HG02623 (cell line): ENCODE data around the gene RAB6B.

Source experiments
- ATAC-seq: cut with Tn5 transposase; IDR thresholded peaks from one replicate; pipeline ENCODE4 v1.9.1; 2021; ENCODE audit warnings: moderate library complexity; ENCODE audit not compliant: unreplicated experiment

RAB6B gene

DNA sequence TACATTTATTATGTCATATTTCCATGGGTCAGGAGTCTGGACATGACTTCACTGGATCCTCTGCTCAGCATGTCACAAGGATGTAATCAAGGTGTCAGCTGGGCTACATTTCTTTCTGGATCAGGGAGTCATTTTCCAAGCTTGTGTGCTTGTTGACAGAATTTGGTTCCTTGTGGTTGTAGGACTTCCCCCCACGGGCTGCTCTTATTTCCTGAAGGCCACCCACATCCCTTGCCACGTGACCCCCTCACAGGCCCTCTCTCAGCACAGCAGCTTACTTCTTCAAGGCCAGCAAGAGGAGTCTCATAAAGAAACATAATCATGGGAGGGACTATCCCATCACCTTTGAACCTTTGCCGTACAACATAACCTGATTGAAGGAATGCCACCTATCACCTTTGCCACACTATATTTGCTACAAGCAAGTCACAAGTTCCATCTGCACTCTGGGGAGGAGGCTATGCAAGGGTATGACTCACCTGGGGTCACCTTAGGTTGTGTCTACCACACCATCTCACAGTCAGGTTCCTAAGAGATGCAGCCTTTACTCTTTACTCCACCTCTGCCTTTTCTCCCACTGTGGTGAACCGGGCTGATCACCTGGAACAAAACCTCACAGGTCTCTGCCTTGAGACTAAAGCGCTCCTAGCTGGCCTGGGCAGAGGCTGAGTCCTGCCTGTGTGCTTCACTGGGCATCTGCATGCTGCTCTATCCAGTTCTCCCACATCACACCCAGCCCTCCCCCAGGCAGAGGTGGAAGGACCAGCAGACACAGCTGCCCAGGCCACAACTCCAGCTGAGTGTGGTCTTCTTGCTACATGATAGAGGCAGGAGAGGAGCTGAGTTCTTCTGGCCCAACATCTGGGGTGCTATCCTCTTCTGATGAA lies 13.5 kb downstream of the RAB6B start:
- ATAC-seq = no peak

DNA sequence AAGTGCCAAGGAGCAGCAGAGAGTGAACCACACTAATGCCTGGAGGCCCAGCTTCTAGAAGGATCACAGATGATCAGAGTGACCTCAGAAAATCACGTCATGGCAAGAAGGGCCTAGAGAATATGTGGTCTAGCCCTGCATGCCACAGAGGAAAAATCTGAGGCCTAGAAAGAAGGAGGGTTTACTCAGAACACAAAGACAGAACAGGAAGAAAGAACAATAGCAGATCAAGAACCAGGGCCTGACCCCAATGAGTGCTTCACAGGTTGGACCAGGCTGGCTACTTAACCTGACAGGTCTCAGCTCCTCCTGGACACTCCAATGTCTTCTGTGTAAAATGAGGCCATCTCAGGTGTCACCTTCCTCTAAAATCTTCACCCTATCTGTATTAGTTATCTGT lies 14.2 kb downstream of the RAB6B start:
- ATAC-seq = no peak

DNA sequence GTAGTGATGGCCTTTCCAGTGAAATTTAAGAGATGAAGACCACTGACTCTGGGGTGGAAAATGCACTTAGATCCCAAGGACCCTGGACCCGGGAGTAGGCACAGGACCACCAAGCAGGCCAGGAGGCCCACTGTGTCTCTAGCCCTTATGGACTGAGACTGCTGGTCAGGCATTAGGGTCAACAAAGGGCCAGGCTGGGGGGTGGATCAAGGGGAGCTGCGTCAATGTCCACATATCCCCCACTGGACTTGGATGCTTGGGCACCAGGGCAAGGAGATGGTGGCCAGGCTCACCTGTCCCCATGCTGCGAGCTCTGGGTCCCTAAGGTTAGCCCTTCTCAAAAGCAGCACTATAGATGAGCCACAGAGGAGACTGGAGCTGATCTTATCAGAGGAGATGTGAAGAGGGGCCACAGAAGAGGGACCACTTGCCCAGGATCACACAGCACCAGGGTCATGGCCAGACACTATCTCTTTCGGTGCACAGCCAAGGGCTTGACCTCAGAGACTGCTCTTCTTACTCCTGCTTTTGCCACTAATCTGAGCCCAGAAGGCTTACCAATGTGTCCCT lies 14.7 kb downstream of the RAB6B start:
- ATAC-seq = no peak

GRCh38 chr3:133880287-133880686 lies 15.4 kb downstream of the RAB6B start:
- ATAC-seq = no peak

DNA sequence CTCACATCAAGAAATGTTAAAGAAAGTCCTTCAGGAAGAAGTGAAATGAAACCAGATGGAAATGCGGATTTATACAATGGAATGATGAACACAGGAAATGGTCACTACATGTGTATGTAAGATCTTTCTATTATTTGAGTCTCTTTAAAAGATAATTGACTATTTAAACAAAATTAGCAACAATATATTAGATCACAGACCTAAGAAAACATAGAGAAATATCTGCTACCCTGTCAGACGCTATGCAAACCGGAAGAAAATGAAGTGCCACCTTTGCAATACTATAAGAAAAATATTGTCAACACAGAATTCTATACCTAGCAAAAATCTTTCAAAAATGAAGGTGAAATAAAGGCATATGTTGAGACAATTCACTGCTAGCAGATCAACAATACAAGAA lies 17.2 kb downstream of the RAB6B start:
- ATAC-seq = no peak

DNA sequence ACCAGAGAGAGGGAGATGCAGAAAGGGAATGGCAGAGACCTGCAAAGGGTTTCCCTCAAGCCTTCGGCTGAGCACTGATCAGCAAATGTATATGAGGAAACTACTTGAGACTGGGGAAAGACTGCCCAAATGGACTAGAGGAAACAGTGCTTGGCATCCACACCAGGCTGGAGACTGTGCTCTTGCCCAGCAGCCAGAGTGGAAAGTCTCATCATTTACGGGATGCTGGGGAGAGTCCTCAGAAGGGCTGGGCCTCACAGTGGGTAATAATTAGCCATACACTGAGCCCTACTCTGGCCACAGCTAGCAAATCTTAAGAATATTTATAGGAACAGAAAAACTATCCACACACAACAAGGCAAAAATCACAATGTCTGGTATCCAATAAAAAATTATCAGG lies 18.5 kb downstream of the RAB6B start:
- ATAC-seq = no peak

- no peak for ATAC-seq
Measured at GRCh38 chr3:133874761-133875438, 20.8 kb downstream of the RAB6B start.

GRCh38 chr3:133874344-133874743 lies 21.3 kb downstream of the RAB6B start:
- no peak for ATAC-seq

- ATAC-seq = no peak
Measured at GRCh38 chr3:133872781-133873180, 22.9 kb downstream of the RAB6B start.

DNA sequence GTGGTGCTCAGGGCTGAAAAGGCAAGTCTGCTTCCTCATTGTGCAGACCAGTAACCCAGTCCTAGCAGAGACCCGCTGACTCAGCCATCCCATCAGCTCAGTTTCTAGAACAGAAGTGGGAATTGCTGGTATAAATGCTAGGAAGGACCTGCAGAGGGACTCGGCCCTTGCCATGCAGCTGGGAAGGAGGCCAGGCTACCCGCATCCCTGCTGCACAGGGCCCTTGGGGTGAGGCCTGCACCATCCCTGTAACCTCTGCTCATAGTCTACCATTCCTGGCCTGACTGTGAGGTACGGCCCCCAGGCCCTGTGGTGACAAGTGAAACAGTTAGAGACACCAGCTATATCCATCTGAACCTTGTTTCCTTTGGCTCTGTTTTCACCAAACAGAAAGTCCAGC lies 23.5 kb downstream of the RAB6B start:
- no peak for ATAC-seq

- no peak for ATAC-seq
Measured at GRCh38 chr3:133871368-133872090, 24.2 kb downstream of the RAB6B start.

GRCh38 chr3:133870822-133871221 lies 24.9 kb downstream of the RAB6B start:
- ATAC-seq = no peak

DNA sequence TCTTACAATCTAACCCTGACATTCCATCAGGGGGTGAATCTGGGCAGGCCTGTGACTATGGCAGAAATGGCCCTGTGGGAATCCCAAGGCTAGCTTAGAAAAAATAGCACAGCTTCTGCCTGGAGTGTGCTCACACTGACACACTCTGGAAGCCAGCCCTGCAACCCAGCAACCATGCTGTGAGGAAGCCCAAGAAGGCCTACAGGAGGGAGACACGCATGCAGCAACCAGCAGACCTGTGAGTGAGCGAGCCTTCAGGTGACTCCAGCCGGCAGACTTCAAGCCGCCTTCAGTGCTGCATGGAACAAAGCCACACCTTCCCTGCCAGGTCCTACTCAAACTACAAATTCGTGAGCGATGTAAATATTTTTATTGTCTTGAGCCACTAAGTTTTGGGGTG lies 26.1 kb downstream of the RAB6B start:
- ATAC-seq = no peak

DNA sequence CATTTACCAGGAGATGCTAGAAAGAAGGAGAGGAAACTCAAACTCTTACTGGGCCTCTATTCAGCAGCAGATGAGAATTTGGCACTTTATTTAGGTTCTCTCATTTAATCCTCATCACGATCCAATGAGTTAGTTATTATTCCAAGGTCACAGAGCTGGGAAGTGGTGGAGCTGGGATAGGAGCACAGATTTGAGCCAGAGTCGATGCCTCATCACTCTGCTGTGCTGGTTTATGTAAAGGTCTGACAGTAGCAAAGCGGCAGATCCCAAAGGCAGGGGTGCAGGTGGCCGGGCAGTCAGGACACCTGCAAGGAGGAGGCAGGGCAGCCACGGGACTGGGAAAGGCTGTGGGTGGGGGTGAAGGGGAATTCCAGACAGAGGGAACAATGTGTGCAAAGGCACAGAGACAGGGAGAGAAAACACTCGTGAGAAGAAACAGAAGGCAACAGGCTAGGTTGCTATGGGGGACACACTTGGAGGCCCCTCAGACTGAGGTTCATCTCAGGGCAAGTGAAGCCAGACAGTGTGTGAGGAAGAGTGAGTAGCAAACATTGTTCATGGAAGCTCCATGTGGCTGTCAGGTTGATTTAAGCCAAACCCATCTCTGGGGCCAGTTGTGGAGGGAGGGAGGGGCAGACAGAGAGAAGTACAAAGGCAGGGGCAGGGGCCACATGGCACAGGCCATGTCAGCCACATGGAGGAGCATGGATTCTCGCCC lies 26.8 kb downstream of the RAB6B start:
- no peak for ATAC-seq

DNA sequence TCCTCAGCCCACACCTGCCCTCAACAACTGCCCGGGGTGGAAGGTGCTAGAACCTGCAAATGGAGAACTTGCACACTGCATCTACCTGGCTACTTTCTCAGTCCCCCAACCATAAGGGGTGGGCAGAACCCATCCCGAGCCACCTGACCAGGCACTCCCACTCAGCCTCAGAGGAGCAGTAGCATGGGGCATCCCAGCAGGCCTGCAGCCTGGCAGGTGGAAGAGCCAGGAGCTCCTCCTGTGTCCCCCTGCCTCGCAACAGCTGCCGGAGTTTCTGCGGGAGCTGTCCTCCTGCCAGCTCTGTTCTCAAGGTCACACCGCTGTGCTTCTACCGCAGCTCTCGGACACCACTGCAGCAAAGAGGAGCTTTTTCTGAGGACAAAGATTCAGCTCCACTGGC lies 27.5 kb downstream of the RAB6B start:
- ATAC-seq = no peak

GRCh38 chr3:133866141-133866540 lies 29.5 kb downstream of the RAB6B start:
- ATAC-seq = no peak

DNA sequence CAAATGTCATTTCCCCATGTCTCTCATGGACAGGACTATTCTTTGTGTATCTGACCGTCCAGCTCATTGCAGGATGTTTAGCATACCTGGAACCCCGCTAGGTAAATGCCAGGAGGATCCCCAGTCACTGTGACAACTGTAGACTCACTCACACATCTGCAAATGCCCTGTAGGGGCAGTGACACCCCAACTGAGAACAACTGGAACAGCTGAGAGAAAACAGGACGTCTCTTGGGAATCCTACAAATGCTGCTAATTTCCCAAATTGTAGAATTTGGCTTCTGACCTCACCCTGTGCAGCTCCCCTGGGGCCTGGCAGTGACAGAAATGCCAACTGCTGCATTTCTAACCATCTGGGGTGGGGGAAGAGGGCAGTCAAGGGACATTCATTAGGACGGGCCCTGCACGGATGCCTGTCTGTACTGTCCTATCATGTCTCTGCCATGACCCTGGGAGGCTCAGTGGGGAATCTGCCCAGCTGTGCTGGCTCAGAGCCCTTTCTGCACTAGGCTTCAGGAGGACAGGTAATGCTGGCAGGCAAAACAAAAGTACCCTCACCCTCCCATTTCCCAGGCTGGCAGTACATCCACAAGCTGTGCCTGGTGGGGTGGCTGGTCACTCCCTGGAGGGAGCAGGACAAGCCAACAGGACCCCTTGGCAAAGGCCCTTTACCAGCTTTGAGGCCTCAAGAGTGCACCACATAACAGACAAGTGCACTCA lies 30.4 kb downstream of the RAB6B start:
- ATAC-seq = no peak

DNA sequence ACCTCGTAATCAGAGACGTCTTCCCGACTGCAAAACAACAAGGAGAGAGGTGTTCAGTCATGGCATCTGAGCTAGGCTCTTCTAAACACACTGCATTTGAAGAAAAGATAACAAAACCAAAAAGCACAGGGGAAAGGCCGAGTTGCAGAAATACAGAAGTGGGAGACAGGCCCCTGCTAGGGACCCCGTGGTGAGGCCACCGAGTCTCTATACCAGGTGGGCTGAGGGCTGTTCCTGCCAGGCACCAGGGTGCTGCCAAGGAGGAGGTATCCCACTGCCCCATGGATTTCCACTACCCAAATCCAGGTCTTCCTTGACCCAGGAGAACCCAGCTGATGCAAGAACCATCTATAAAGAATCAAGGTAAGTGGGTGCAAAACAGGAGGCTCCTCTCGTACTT lies 31.1 kb downstream of the RAB6B start:
- ATAC-seq = no peak

GRCh38 chr3:133863911-133864310 lies 31.8 kb downstream of the RAB6B start:
- no peak for ATAC-seq

DNA sequence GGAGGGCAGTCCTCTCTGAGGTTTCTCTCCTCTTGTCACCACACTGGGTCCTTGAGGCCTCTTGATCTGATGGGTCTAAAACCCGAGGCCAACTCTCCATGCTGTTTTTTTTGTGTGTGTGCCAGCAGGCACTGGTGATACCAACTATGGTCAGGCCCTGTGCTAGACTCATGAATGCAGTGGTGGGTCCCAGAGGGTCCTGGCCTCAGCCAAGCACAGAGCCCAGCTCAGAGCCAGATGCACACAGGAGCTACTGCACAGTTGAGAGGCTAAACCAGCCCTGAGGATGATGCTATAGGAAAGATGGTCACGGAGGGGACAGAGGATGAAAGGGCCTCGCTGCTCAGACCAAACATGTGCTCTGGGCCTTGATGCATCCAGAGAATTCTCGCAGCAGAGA lies 33.5 kb downstream of the RAB6B start:
- no peak for ATAC-seq
